Neural cell (in vitro differentiated cells): ENCODE measurements around the gene CASP10.
"Not testable (repeated sequence)": the region's sequence is repeated elsewhere in the genome, so short reads cannot be mapped to it uniquely, and the experiment has no call there.

Experiments
- CTCF ChIP-seq: fragments of 450-650 bp; IDR thresholded peaks from 2 replicates; pipeline ENCODE4 v1.5.1; 2014; ENCODE audit warnings: antibody characterized with exemption, mild to moderate bottlenecking, moderate library complexity; ENCODE audit not compliant: poor library complexity, severe bottlenecking
- EP300 ChIP-seq: fragments of 450-650 bp; conservative IDR thresholded peaks from 2 replicates; pipeline ENCODE4 v1.6.1; 2014; ENCODE audit warnings: antibody characterized with exemption, mild to moderate bottlenecking, moderate library complexity; ENCODE audit not compliant: poor library complexity, severe bottlenecking
- MXI1 ChIP-seq: fragments of 450-650 bp; conservative IDR thresholded peaks from 2 replicates; pipeline ENCODE4 v1.6.1; 2014; ENCODE audit warnings: antibody characterized with exemption, mild to moderate bottlenecking; ENCODE audit not compliant: poor library complexity, severe bottlenecking
- POLR2AphosphoS5 ChIP-seq: IDR thresholded peaks from 2 replicates; pipeline ENCODE4 v1.6.1; 2012
- RAD21 ChIP-seq: fragments of 450-650 bp; conservative IDR thresholded peaks from 2 replicates; pipeline ENCODE4 v1.6.1; 2014; ENCODE audit warnings: antibody characterized with exemption, mild to moderate bottlenecking, moderate library complexity

GRCh38 chr2:201168496-201168895 lies 14.4 kb upstream of the CASP10 start:
- TF ChIP-seq CTCF, POLR2AphosphoS5, EP300, RAD21, MXI1: not testable (repeated sequence)
